Measurements from ENCODE around the gene PIGL. TPM values are rescaled to one million over a fixed set of nuclear protein-coding genes. Genes with fewer than 3 reads are reported as not detected.

PIGL gene
- total RNA-seq, 1 donor from 2014 or later, result 23.1 TPM

DNA sequence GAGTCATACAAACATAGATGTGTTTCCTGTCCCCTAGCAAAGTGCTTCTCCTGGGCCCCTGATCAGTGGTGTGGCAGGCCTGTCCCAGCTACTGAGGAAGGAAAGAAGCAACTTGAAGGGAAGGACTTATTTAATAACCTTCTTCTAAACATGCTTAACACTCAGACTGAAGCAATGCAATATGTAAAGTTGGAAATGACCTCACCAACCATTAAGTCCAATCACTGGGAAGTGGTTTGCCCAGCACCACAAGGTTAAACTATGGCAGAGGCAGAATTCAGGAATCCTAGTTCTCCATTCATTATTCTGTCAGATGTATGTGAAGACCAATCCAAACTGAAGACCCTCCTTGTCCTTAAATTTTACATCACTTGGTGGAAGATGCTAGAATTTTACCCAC, 97.2 kb downstream of the PIGL start:
- no peak for DNase-seq (ENCODE audit: low spot score)
- TF ChIP-seq, protein P1, sequence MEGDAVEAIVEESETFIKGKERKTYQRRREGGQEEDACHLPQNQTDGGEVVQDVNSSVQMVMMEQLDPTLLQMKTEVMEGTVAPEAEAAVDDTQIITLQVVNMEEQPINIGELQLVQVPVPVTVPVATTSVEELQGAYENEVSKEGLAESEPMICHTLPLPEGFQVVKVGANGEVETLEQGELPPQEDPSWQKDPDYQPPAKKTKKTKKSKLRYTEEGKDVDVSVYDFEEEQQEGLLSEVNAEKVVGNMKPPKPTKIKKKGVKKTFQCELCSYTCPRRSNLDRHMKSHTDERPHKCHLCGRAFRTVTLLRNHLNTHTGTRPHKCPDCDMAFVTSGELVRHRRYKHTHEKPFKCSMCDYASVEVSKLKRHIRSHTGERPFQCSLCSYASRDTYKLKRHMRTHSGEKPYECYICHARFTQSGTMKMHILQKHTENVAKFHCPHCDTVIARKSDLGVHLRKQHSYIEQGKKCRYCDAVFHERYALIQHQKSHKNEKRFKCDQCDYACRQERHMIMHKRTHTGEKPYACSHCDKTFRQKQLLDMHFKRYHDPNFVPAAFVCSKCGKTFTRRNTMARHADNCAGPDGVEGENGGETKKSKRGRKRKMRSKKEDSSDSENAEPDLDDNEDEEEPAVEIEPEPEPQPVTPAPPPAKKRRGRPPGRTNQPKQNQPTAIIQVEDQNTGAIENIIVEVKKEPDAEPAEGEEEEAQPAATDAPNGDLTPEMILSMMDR (IDR thresholded peaks at IDR 0.05; ENCODE audit: unreplicated experiment), result no peak
- Mint-ChIP-seq H3K27me3 (ENCODE audit: unreplicated experiment) (peaks cover 3% of the 10 kb centered on the region), H3K9me3 (ENCODE audit: unreplicated experiment) (no peaks in the 10 kb centered on the region), H3K27ac (ENCODE audit: unreplicated experiment) (no peak overlapping the region), H3K4me1 (ENCODE audit: unreplicated experiment) (no peaks in the 10 kb centered on the region), H3K4me3 (ENCODE audit: unreplicated experiment) (no peak overlapping the region), H3K36me3 (ENCODE audit: low read depth, unreplicated experiment) (peaks cover 20% of the 10 kb centered on the region)

DNA sequence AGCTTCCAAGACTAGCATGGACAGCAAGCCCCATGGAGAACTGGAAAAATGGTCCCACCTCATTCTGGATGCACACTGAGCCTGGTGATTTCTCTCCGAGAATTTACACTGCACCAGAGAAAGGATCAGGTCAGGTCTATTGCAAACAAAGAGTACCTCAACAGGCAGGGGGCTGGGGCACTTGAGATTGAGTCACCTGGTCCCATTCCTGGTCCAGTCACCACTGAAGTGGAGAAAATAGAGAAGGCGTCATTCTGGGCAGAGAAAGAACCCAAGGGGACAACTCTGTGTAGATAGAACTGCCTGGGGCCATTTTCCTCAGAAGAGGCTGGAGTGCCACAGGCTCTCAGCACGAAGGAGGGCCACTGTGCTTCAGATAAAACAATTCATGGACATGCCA, 97.8 kb downstream of the PIGL start:
- TF ChIP-seq, protein P1 (IDR thresholded peaks at IDR 0.05; ENCODE audit: unreplicated experiment), result no peak
- DNase-seq (ENCODE audit: low spot score), result no peak
- H3K4me3 Mint-ChIP-seq (ENCODE audit: unreplicated experiment), result peak overlapping the region; percentile 31
- H3K9me3 Mint-ChIP-seq (ENCODE audit: unreplicated experiment), result no peaks in the 10 kb centered on the region
- no peak overlapping the region for H3K27ac Mint-ChIP-seq (ENCODE audit: unreplicated experiment)
- peaks cover 3% of the 10 kb centered on the region for H3K27me3 Mint-ChIP-seq (ENCODE audit: unreplicated experiment)
- peaks cover 20% of the 10 kb centered on the region for H3K36me3 Mint-ChIP-seq (ENCODE audit: low read depth, unreplicated experiment)
- H3K4me1 Mint-ChIP-seq (ENCODE audit: unreplicated experiment), result no peaks in the 10 kb centered on the region

DNA sequence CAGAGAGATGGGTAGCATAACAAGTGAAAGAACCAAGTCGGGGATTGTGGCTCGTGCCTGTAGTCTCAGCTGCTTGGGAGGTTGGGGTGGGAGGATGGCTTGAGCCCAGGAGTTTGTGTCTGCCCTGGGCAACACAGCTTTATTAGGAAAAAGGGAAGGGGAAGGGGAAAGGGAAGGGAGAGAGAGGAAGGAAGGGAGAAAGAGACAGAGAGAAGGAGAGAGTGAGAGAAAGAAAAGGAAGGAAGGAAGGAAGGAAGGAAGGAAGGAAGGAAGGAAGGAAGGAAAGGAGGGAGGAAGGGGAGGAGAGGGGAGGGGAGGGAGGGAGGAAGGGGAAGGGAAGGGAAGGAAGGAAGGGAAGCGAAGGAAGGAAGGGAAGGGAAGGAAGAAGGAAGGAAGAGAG, 103.0 kb downstream of the PIGL start:
- DNase-seq (ENCODE audit: low spot score), result no peak
- H3K27me3 Mint-ChIP-seq (ENCODE audit: unreplicated experiment), result peaks cover 1% of the 10 kb centered on the region
- H3K4me3 Mint-ChIP-seq (ENCODE audit: unreplicated experiment), result no peak overlapping the region
- H3K36me3 Mint-ChIP-seq (ENCODE audit: low read depth, unreplicated experiment), result no peaks in the 10 kb centered on the region
- TF ChIP-seq, protein P1 (IDR thresholded peaks at IDR 0.05; ENCODE audit: unreplicated experiment), result no peak
- H3K4me1 Mint-ChIP-seq (ENCODE audit: unreplicated experiment), result no peaks in the 10 kb centered on the region
- no peaks in the 10 kb centered on the region for H3K9me3 Mint-ChIP-seq (ENCODE audit: unreplicated experiment)
- H3K27ac Mint-ChIP-seq (ENCODE audit: unreplicated experiment), result no peak overlapping the region

DNA sequence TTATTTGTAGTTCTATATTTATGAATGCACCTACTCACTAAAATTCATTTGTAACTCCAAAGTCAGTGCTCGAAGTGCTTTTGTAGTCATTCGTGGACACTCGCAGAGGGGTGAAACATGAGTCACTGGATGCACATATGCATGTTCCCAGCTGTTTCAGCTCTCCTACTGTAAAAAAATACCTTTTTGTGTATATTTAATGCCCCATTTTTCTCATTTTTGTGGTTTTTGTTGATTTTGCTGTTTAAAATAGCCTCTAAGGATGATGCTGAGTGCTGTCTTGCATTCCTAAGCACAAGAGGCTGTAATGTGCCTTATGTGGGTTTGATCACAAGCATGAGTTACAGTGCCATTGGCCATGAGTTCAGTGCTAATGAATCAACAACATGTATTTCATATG, 105.6 kb downstream of the PIGL start:
- H3K36me3 Mint-ChIP-seq (ENCODE audit: low read depth, unreplicated experiment), result peaks cover 6% of the 10 kb centered on the region
- TF ChIP-seq, protein P1 (IDR thresholded peaks at IDR 0.05; ENCODE audit: unreplicated experiment), result no peak
- DNase-seq (ENCODE audit: low spot score), result no peak
- H3K4me1 Mint-ChIP-seq (ENCODE audit: unreplicated experiment), result no peaks in the 10 kb centered on the region
- no peaks in the 10 kb centered on the region for H3K27me3 Mint-ChIP-seq (ENCODE audit: unreplicated experiment)
- no peaks in the 10 kb centered on the region for H3K9me3 Mint-ChIP-seq (ENCODE audit: unreplicated experiment)
- no peak overlapping the region for H3K27ac Mint-ChIP-seq (ENCODE audit: unreplicated experiment)
- H3K4me3 Mint-ChIP-seq (ENCODE audit: unreplicated experiment), result no peak overlapping the region

DNA sequence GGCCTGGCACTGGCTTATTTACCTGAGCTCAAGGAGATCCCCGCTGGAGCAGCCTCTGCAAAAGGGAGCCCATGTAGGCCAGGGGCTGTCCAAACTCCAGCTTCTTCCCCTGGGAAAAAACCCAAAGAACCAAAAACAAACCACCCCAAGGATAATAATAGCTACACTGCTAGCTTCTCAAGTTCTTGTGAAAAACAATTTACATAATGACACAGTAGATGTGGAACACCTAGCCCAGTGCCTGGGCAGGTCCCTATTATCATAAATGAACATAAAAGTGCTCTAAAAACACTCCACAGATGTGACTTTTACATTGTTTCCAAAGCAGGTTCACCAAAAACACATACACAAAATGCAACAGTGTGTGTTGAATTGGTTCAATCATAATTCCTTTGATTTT, 109.0 kb downstream of the PIGL start:
- DNase-seq (ENCODE audit: low spot score), result no peak
- H3K4me3 Mint-ChIP-seq (ENCODE audit: unreplicated experiment), result no peak overlapping the region
- TF ChIP-seq, protein P1 (IDR thresholded peaks at IDR 0.05; ENCODE audit: unreplicated experiment), result no peak
- no peaks in the 10 kb centered on the region for H3K27me3 Mint-ChIP-seq (ENCODE audit: unreplicated experiment)
- no peak overlapping the region for H3K27ac Mint-ChIP-seq (ENCODE audit: unreplicated experiment)
- peaks cover 6% of the 10 kb centered on the region for H3K36me3 Mint-ChIP-seq (ENCODE audit: low read depth, unreplicated experiment)
- H3K4me1 Mint-ChIP-seq (ENCODE audit: unreplicated experiment), result no peaks in the 10 kb centered on the region
- H3K9me3 Mint-ChIP-seq (ENCODE audit: unreplicated experiment), result no peaks in the 10 kb centered on the region
